Measurements from ENCODE around the gene DCUN1D2.

Gene DCUN1D2

GRCh38 chr13:113413898-113414282, 76.6 kb downstream of the DCUN1D2 start:
- in situ Hi-C loops (cut with HindIII; ENCODE audit: low sequenced_read_pairs) = no loop called here

DNA sequence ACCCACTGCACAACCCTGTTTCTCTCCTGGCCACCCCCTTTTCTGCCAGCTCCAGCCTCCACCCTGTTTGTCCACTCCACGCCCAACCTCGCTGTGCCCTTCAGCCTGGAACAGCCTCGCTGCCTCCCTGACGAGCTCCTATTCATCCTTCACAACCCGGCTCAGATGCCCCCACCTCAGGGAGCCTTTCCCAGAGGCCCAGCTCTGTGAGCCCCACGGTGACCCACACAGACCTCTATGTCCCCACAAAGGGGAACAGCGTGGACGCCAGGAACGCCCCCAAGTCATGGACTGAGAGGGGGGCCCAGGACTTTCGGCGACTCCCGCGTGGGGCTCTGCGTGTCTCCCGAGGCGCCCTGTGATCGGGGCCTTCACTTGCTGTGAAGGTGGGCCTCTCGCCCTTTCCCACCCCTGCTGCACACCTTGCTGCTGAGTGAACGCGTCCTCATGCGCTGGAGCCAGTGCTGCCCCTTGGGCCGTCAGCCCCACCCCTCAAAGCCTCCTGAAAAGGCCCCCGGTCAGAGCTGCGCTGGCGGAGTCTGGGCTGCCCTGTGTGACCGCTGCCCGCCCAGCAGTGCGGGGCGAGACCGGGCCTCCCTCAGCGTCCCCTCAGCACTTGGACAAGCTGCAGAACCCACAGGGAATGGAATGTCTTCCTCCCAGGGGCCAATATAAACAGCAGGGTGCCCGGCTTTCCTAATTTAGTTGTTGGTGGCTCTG, 77.2 kb downstream of the DCUN1D2 start:
- in situ Hi-C loops (cut with HindIII; ENCODE audit: low sequenced_read_pairs) = no loop called here

GRCh38 chr13:113412440-113412839, 78.1 kb downstream of the DCUN1D2 start:
- in situ Hi-C loops (cut with HindIII; ENCODE audit: low sequenced_read_pairs) = no loop called here

GRCh38 chr13:113411216-113412023, 79.1 kb downstream of the DCUN1D2 start:
- in situ Hi-C loops (cut with HindIII; ENCODE audit: low sequenced_read_pairs) = no loop called here

GRCh38 chr13:113410472-113411201, 79.9 kb downstream of the DCUN1D2 start:
- in situ Hi-C loops (cut with HindIII; ENCODE audit: low sequenced_read_pairs) = no loop called here

GRCh38 chr13:113408562-113408961, 81.9 kb downstream of the DCUN1D2 start:
- in situ Hi-C loops (cut with HindIII; ENCODE audit: low sequenced_read_pairs) = loop anchor here (5.0 kb wide), 1 partner anchor 104 kb away; no protein-coding TSS in a partner anchor

DNA sequence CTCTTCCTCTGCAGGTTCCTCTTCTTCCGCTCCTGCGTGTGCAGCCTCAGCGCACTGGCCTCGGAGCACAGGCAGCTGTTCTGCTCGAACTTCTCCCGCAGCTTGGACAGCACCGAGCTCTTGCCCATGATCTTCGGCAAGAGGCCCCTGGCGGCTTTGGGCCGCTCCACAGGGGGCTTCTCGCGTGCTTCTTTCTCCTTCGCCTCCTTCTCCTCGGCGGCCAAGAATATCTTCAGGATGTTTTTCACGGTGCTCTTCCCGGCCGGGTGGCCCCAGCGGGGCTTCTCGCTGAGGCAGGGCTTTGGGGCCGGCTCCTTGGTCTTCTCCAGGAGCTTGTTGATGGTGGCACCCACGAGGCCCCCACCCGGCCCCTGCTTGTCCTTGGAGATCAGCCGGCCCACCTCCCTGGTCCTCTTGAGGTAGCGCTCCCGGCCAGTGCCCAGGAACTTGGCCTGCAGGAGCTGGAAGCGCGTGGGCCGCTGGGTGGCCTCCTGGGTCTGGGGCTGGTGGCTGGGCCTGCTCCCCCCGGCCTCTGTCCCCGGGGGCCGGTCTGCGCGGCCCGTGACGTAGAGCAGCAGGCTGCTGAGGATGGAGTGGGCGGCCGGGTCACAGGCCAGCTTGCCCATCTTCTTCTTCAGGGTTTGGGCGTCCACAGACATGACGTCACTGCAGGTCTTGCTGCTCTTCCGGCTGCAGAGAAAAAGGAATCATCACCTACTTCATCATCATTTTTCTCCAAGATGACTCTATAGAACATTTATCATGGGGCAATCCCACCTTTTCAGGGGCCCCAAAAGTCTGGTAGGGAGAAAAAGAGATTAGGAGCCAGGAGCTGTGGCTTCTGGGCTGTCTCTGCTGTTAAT, 82.7 kb downstream of the DCUN1D2 start:
- in situ Hi-C loops (cut with HindIII; ENCODE audit: low sequenced_read_pairs) = loop anchor here (5.0 kb wide), 1 partner anchor 105 kb away; no protein-coding TSS in a partner anchor

GRCh38 chr13:113407103-113407530, 83.4 kb downstream of the DCUN1D2 start:
- in situ Hi-C loops (cut with HindIII; ENCODE audit: low sequenced_read_pairs) = loop anchor here (5.0 kb wide), 1 partner anchor 105 kb away; no protein-coding TSS in a partner anchor

- in situ Hi-C loops (cut with HindIII; ENCODE audit: low sequenced_read_pairs) = loop anchor here (5.0 kb wide), 1 partner anchor 106 kb away; no protein-coding TSS in a partner anchor
Measured at GRCh38 chr13:113406321-113407102, 84.0 kb downstream of the DCUN1D2 start.
